GM23248 (cell line): Measurements from ENCODE around the gene TMEM151B. TPM values are rescaled to one million over a fixed set of nuclear protein-coding genes. Genes with fewer than 3 reads are reported as not detected.

Source experiments
- DNase-seq: peaks from one replicate; pipeline ENCODE4 v3.0.0-alpha.2; 2015
- H2AFZ ChIP-seq: fragments of 200-600 bp; sonication (generic); 2 replicates; pipeline ENCODE4 v1.6.1; 2016; ENCODE audit warnings: antibody characterized with exemption
- H3F3A ChIP-seq: fragments of 200-600 bp; sonication (generic); 2 replicates; pipeline ENCODE4 v1.6.1; 2016; ENCODE audit warnings: mild to moderate bottlenecking, antibody characterized with exemption, mixed run types; ENCODE audit not compliant: insufficient read depth
- H3K27ac ChIP-seq: fragments of 200-600 bp; sonication (generic); 2 replicates; pipeline ENCODE4 v1.5.1; 2016; ENCODE audit warnings: mild to moderate bottlenecking
- H3K27me3 ChIP-seq: fragments of 200-600 bp; sonication (generic); replicated peaks from 2 replicates; pipeline ENCODE4 v1.6.1; 2016; ENCODE audit warnings: mild to moderate bottlenecking; ENCODE audit not compliant: insufficient read depth
- H3K36me3 ChIP-seq: fragments of 200-600 bp; sonication (generic); 2 replicates; pipeline ENCODE4 v1.6.1; 2016; ENCODE audit warnings: low read depth, mild to moderate bottlenecking
- H3K4me1 ChIP-seq: fragments of 200-600 bp; sonication (generic); 2 replicates; pipeline ENCODE4 v1.6.1; 2016; ENCODE audit warnings: mild to moderate bottlenecking; ENCODE audit not compliant: insufficient read depth
- H3K4me2 ChIP-seq: fragments of 200-600 bp; sonication (generic); one replicate; pipeline ENCODE4 v1.6.1; 2016; ENCODE audit warnings: mild to moderate bottlenecking; ENCODE audit not compliant: unreplicated experiment
- H3K4me3 ChIP-seq: fragments of 200-600 bp; sonication (generic); 2 replicates; pipeline ENCODE4 v1.5.1; 2016; ENCODE audit warnings: mild to moderate bottlenecking
- H3K79me2 ChIP-seq: fragments of 200-600 bp; sonication (generic); 2 replicates; pipeline ENCODE4 v1.6.1; 2016; ENCODE audit warnings: mild to moderate bottlenecking; ENCODE audit not compliant: insufficient read depth
- H3K9ac ChIP-seq: fragments of 200-600 bp; sonication (generic); 2 replicates; pipeline ENCODE4 v1.6.1; 2016; ENCODE audit warnings: mild to moderate bottlenecking
- H3K9me2 ChIP-seq: fragments of 200-600 bp; sonication (generic); 2 replicates; pipeline ENCODE4 v1.6.1; 2016; ENCODE audit warnings: mixed run types, mild to moderate bottlenecking, moderate library complexity; ENCODE audit not compliant: insufficient read depth
- H3K9me3 ChIP-seq: fragments of 200-600 bp; sonication (generic); one replicate; pipeline ENCODE4 v1.6.1; 2017; ENCODE audit warnings: low read depth
- H4K20me1 ChIP-seq: fragments of 200-600 bp; sonication (generic); 2 replicates; pipeline ENCODE4 v1.6.0; 2016; ENCODE audit not compliant: insufficient read depth
- EZH2 ChIP-seq: fragments of 200-600 bp; sonication (generic); IDR thresholded peaks from 2 replicates; pipeline ENCODE4 v1.6.1; 2018; ENCODE audit warnings: antibody characterized with exemption, mild to moderate bottlenecking; ENCODE audit not compliant: insufficient read depth, poor library complexity, severe bottlenecking
- EZH2phosphoT487 ChIP-seq: fragments of 200-600 bp; sonication (generic); IDR thresholded peaks from 2 replicates; pipeline ENCODE4 v1.6.1; 2018; ENCODE audit warnings: antibody characterized with exemption, moderate library complexity, mild to moderate bottlenecking, low read depth; ENCODE audit not compliant: insufficient read depth
- WGBS, 2 experiments: methylation state at CpG; one replicate each; pipeline ENCODE4 v1.1.6; 2015 to 2017; ENCODE audit warnings: low lambda C conversion rate in 2 of 2, low coverage in 1 of 2; ENCODE audit errors: missing lambda C conversion rate in 2 of 2; 5-methylcytosine and 5-hydroxymethylcytosine counted together
- in situ Hi-C: fragments of 300-500 bp; cut with MboI; formaldehyde crosslinking; loops from 2 replicates; pipeline ENCODE4 v1.15.0; 2020
- polyA plus RNA-seq: library from polyadenylated mRNA; unstranded; fragments of >200 nt; fragmentation: Nextera tagmentation; extraction: Ambion mirVana; gene quantifications from 2 replicates; pipeline ENCODE4 v1.2.1, GENCODE V29; 2016
- total RNA-seq: library from RNA; depleted of rRNA; stranded (reverse); fragments of >200 nt; shearing (Covaris generic); gene quantifications from 2 replicates; pipeline ENCODE4 v1.2.3, GENCODE V29; 2014

Gene TMEM151B
- total and polyA plus RNA-seq, 2 experiments from 2014 or later: not detected

DNA sequence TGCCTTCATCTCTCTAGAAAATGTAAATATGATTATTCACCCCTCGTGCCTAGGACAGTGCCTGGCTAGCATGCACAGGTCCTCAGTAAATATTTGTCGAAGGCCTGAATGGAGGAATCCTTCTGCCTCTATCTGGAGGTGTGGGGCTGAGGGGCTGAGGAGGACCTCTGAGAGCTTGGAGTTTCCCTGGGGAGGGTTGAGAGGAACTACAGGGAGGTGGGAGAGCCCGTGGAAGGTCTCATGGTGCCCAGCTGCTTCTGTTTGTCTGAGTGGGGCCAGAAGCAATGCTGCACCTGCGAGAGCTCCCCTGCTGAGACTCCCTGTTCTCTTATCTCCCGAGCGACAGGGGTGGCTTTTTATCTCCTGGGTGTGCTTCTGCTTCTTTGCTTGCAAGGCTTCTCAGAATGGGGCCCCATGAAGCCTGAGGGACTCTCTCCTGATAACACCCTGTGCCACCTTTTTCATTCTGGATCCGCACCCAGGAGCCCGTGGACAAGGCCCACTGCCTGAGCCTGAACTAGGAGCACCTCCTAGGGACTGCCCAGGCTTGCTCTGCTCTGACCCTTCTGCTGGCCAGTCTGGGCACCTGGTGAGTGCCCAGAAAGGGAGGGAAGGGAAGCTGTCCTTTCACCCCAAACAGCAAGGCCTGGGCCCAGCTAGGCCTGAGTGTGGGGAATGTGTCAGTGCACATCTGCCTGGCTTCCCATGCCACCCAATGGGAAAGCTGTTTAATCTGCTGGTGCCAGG, 44.5 kb upstream of the TMEM151B start:
- Histone ChIP-seq H3K4me2 (no peak overlapping the region), H3K4me1 (peaks cover 30% of the 10 kb centered on the region), H3K4me3 (no peak overlapping the region), H4K20me1 (no peaks in the 10 kb centered on the region), H3K9me3 (no peaks in the 10 kb centered on the region), H3K27ac (no peak overlapping the region), H3F3A (0 out of 2 replicates have a peak, but pooled peaks cover 12% of the 10 kb centered on the region), H3K9me2 (no peaks in the 10 kb centered on the region), H3K27me3 (no peaks in the 10 kb centered on the region), H3K36me3 (no peaks in the 10 kb centered on the region), H2AFZ (no peak overlapping the region), H3K9ac (no peak overlapping the region), H3K79me2 (no peaks in the 10 kb centered on the region; the same call in 1 of the 2 replicates)
- TF ChIP-seq EZH2phosphoT487 (no peak), EZH2 (no peak)
- in situ Hi-C loops: no loop called here
- DNase-seq: no peak
- WGBS, 2 experiments: 82 to 91% methylated on average over 8 of the region's 8 CpGs

DNA sequence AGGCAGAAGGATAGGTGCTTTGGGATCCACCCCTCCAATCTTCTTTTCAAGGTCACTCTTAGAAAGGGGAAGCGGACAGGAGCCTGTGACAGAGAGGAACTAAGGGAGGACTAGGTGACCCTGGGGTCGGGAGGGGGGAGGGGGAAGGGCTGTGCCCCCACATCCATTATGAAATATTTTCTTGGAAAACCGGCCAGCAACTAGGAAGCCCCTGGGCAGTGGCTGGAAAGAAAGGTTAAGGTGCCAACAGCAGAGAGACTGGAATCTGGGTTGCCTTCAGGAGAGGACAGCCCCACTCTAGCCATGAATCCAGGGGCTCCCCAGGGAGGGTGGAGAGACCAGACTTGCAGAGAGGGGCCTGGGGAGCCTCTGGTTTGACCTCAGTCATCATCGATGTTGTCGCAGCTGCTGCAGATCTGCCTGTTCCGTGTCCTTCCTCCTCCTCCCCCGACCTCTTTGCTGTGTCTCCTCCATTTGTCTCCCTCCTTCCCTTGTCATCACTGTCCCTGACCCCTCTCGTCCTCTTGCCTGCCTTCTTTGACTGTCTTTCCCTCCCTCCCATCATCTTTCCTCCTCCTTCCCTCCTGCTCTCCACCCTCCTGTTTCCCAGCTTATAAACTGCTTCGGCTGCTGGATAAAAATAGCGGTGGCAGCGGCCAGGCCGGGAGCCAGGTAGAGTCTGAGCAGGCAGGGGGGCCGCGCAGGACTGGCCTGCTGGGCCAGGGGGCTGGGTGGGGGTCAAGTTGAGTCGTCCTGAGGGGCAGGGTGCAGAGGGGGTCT, 43.7 kb upstream of the TMEM151B start:
- Histone ChIP-seq H2AFZ (0 out of 2 replicates have a peak overlapping the region, but pooled peaks have one; percentile 16), H3K27ac (no peak overlapping the region), H3K27me3 (no peaks in the 10 kb centered on the region), H3K4me3 (no peak overlapping the region), H3F3A (0 out of 2 replicates have a peak, but pooled peaks cover 6% of the 10 kb centered on the region), H3K4me2 (no peak overlapping the region), H3K36me3 (no peaks in the 10 kb centered on the region), H3K9me2 (no peaks in the 10 kb centered on the region), H4K20me1 (no peaks in the 10 kb centered on the region), H3K9me3 (no peaks in the 10 kb centered on the region), H3K4me1 (peaks cover 23% of the 10 kb centered on the region), H3K79me2 (no peaks in the 10 kb centered on the region; the same call in 1 of the 2 replicates), H3K9ac (no peak overlapping the region)
- no peak for DNase-seq
- 39 to 40% methylated on average over 13 to 15 of the region's 15 CpGs for WGBS, 2 experiments
- in situ Hi-C loops: no loop called here
- TF ChIP-seq EZH2 (no peak), EZH2phosphoT487 (no peak)

DNA sequence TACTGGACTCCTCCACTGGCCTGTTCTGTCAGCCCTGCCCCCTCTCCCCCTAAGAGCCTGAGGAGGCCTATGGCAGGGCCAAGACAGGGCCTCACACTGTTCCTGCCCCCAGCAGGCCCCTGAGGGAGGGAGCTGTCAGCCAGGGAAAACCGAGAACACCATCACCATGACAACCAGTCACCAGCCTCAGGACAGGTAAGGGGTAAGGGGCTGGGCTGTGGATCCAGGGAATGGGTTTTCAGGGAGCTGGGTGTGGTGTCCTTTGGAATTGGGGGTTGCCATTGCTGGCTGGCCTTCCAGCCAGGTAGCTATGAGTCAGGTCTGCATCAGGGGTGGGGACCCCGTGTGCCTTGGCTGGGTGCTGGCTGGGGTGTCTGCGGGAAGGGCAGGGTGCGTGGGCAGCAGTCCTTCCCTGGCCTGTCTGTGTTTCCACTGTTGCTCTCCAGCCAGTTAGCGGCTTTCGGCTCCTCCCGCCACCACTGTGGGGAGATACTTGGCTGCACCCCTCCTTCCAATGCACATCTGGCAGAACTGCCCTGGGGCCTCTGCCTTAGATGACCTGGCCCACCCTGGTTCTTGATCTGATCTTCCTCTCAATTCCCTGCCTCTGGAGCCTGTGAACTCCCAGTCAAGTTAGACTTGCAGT, 43.0 kb upstream of the TMEM151B start:
- Histone ChIP-seq H3K9ac (no peak overlapping the region), H2AFZ (no peak overlapping the region), H3K4me3 (no peak overlapping the region), H3K27ac (no peak overlapping the region), H3K9me3 (no peaks in the 10 kb centered on the region), H4K20me1 (no peaks in the 10 kb centered on the region), H3F3A (0 out of 2 replicates have a peak, but pooled peaks cover 6% of the 10 kb centered on the region), H3K79me2 (no peaks in the 10 kb centered on the region; the same call in 1 of the 2 replicates), H3K4me1 (peaks cover 19% of the 10 kb centered on the region), H3K9me2 (no peaks in the 10 kb centered on the region), H3K27me3 (no peaks in the 10 kb centered on the region), H3K4me2 (no peak overlapping the region), H3K36me3 (no peaks in the 10 kb centered on the region)
- in situ Hi-C loops: no loop called here
- DNase-seq: no peak
- 44% methylated on average over 7 of the region's 7 CpGs for WGBS, 2 experiments
- TF ChIP-seq EZH2phosphoT487 (no peak), EZH2 (no peak)

DNA sequence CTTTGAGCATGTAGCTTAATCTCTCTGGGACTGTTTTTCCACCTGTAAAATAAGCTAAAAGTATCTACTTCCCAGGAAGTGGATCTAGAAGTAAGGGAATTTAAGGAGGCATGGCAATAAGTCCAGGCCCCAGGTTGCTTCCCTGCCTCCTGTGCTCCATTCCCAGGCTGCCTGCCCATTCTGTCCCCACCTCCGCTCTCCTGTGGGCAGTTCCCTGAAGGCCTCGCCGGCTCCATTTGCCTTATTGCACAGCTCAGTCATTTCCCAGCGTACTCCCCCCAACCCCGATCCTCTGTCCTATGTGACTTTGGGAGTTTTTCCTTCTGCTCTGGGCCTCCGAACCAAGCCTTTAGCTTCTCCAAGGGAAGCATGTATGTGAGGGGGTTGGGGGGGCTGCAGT, 42.2 kb upstream of the TMEM151B start:
- Histone ChIP-seq H3F3A (0 out of 2 replicates have a peak, but pooled peaks cover 6% of the 10 kb centered on the region), H3K79me2 (no peaks in the 10 kb centered on the region; the same call in 1 of the 2 replicates), H3K9ac (no peak overlapping the region), H2AFZ (no peak overlapping the region), H3K4me1 (peaks cover 19% of the 10 kb centered on the region), H3K27ac (no peak overlapping the region), H3K27me3 (no peaks in the 10 kb centered on the region), H3K9me2 (no peaks in the 10 kb centered on the region), H3K4me3 (no peak overlapping the region), H3K36me3 (no peaks in the 10 kb centered on the region), H4K20me1 (no peaks in the 10 kb centered on the region), H3K4me2 (no peak overlapping the region), H3K9me3 (no peaks in the 10 kb centered on the region)
- in situ Hi-C loops: no loop called here
- 73 to 79% methylated on average over 6 of the region's 6 CpGs for whole genome bisulfite sequencing, 2 experiments
- TF ChIP-seq EZH2phosphoT487 (no peak), EZH2 (no peak)
- DNase-seq: no peak
